CD4-positive, alpha-beta T cell treated with Interleukin-17A for 1 hour (primary cell): ENCODE results near the gene LY6G6F.

Experiments used
- DNase-seq: peaks from one replicate; pipeline ENCODE4 v3.0.0-alpha.2; 2020

The LY6G6F gene

GRCh38 chr6:31677955-31678354, 28.7 kb upstream of the LY6G6F start:
- DNase-seq, result no peak

- DNase-seq, result peak; percentile 79
Measured at GRCh38 chr6:31680226-31681134, 26.2 kb upstream of the LY6G6F start, which contains the start of gene LY6G5C. TSS of gene LY6G5C (minus strand) at chr6:31681067. CDS start at chr6:31680373, 694 bp downstream.

GRCh38 chr6:31681135-31681671, 25.5 kb upstream of the LY6G6F start:
- DNase-seq, result peak; percentile 45

GRCh38 chr6:31683591-31683990, 23.1 kb upstream of the LY6G6F start:
- no peak for DNase-seq

GRCh38 chr6:31686483-31686882, 20.2 kb upstream of the LY6G6F start:
- DNase-seq, result no peak

GRCh38 chr6:31687321-31687720, 19.3 kb upstream of the LY6G6F start:
- no peak for DNase-seq

- no peak for DNase-seq
Measured at GRCh38 chr6:31687860-31688693, 18.6 kb upstream of the LY6G6F start.

- DNase-seq, result no peak
Measured at GRCh38 chr6:31689249-31690110, 17.2 kb upstream of the LY6G6F start.

- DNase-seq, result no peak
Measured at GRCh38 chr6:31690231-31691077, 16.2 kb upstream of the LY6G6F start.

- DNase-seq, result no peak
Measured at GRCh38 chr6:31691078-31691463, 15.6 kb upstream of the LY6G6F start.

GRCh38 chr6:31691564-31692108, 15.0 kb upstream of the LY6G6F start:
- no peak for DNase-seq

GRCh38 chr6:31692353-31692752, 14.3 kb upstream of the LY6G6F start:
- DNase-seq, result no peak

- no peak for DNase-seq
Measured at GRCh38 chr6:31692886-31693285, 13.8 kb upstream of the LY6G6F start.

- DNase-seq, result no peak
Measured at GRCh38 chr6:31693535-31693934, 13.1 kb upstream of the LY6G6F start.

GRCh38 chr6:31697555-31697954, 9.1 kb upstream of the LY6G6F start:
- DNase-seq, result no peak

GRCh38 chr6:31700740-31701401, 5.8 kb upstream of the LY6G6F start:
- DNase-seq, result no peak

GRCh38 chr6:31701666-31702404, 4.8 kb upstream of the LY6G6F start:
- DNase-seq, result no peak

- DNase-seq, result peak; percentile 5
Measured at GRCh38 chr6:31702405-31702818, 4.3 kb upstream of the LY6G6F start.

GRCh38 chr6:31702819-31703716, 3.6 kb upstream of the LY6G6F start, which contains the start of gene ABHD16A:
TSS of gene ABHD16A (minus strand) at chr6:31703324. CDS start at chr6:31703281, 43 bp downstream.
- DNase-seq, result peak; percentile 98
